Measurements from ENCODE around the gene LIN7C. TPM values are rescaled to one million over a fixed set of nuclear protein-coding genes. Genes with fewer than 3 reads are reported as not detected.

LIN7C gene
- total RNA-seq, result 10 to 100 TPM; 19.8 to 27.3 (median 24.9) TPM
- total RNA-seq (2013), result 36.3 TPM
- 59.1 to 211 (median 88.8) reads per million in 29 experiments for total RNA-seq

- DNase-seq, result peak; percentile 88 to 98 (median 96)
- Mint-ChIP-seq H3K4me1 (peaks cover 56 to 65% (median 56%) of the 10 kb centered on the region in 3 donors), H3K27me3 (no peaks in the 10 kb centered on the region), H3K9me3 (no peaks in the 10 kb centered on the region), H3K4me3 (peak within 1 kb of the TSS; percentile 99 to 100 (median 100)), H3K27ac (peak within 1 kb of the TSS; percentile 96 to 99), H3K36me3 (peaks cover 15% of the 10 kb centered on the region)
- Histone ChIP-seq H3K27ac (ENCODE audit: low read length) (peak within 1 kb of the TSS; percentile 96), H3K27me3 (replicated peaks in 1 of 2; ENCODE audit: control insufficient read depth in 2 of 2, extremely low read depth in 1 of 2, insufficient read depth in 2 of 2, low read length in 1 of 2) (no peaks in the 10 kb centered on the region), H3K4me3 (ENCODE audit: control insufficient read depth in 1 of 2, extremely low read depth in 1 of 2, low read length in 1 of 2) (peak within 1 kb of the TSS; percentile 78 to 79), H3K9me3 (no peaks in the 10 kb centered on the region), H3K36me3 (ENCODE audit: control insufficient read depth in 2 of 2, extremely low read depth in 1 of 2, insufficient read depth in 1 of 2, low read length in 1 of 2) (no peaks in the 10 kb centered on the region), H3K4me1 (ENCODE audit: control insufficient read depth in 1 of 2, extremely low read depth in 1 of 2, insufficient read depth in 2 of 2, low read length in 2 of 2) (peaks cover 12 to 17% of the 10 kb centered on the region in 2 experiments)
- peak; percentile 91 to 97 (median 96) for ATAC-seq (replicated peaks in 1 of 4)
- WGBS (ENCODE audit: insufficient coverage), result under 1% methylated on average over 37 of the region's 60 CpGs
- ChIA-PET CTCF (interaction anchor here in 1 of 2 donors (0.9 to 1.4 kb wide), 3 partner anchors 9 to 325 kb away, joined by 3 read pairs; no protein-coding TSS in a partner anchor), POLR2A (interaction anchor here (0.5 to 0.6 kb wide), 2 partner anchors 11 to 13 kb away, joined by 3 to 4 read pairs; no protein-coding TSS in a partner anchor)
Observed at GRCh38 chr11:27506200-27507182, at the start of gene LIN7C. LIN7C (minus strand) TSS chr11:27506769; CDS start chr11:27506752, 17 bp downstream.

GRCh38 chr11:27555264-27555663, 48.7 kb upstream of the LIN7C start:
- DNase-seq, result no peak
- Histone ChIP-seq H3K27me3 (replicated peaks in 1 of 2; ENCODE audit: control insufficient read depth in 2 of 2, extremely low read depth in 1 of 2, insufficient read depth in 2 of 2, low read length in 1 of 2) (no peaks in the 10 kb centered on the region), H3K4me1 (ENCODE audit: control insufficient read depth in 1 of 2, extremely low read depth in 1 of 2, insufficient read depth in 2 of 2, low read length in 2 of 2) (no peaks in the 10 kb centered on the region), H3K4me3 (ENCODE audit: control insufficient read depth in 1 of 2, extremely low read depth in 1 of 2, low read length in 1 of 2) (no peak overlapping the region), H3K36me3 (ENCODE audit: control insufficient read depth in 2 of 2, extremely low read depth in 1 of 2, insufficient read depth in 1 of 2, low read length in 1 of 2) (no peaks in the 10 kb centered on the region), H3K9me3 (no peaks in the 10 kb centered on the region), H3K27ac (ENCODE audit: low read length) (no peak overlapping the region)
- no peaks in the 10 kb centered on the region for H3K36me3 Mint-ChIP-seq
- ChIA-PET CTCF (no interaction called here), POLR2A (no interaction called here)
- H3K9me3 Mint-ChIP-seq, result no peaks in the 10 kb centered on the region
- ATAC-seq (replicated peaks in 1 of 4), result no peak
- H3K4me3 Mint-ChIP-seq, result no peak overlapping the region
- no peak overlapping the region for H3K27ac Mint-ChIP-seq
- 78% methylated on average over 1 of the region's 1 CpG for WGBS (ENCODE audit: insufficient coverage)
- H3K4me1 Mint-ChIP-seq, result no peaks in the 10 kb centered on the region
- no peaks in the 10 kb centered on the region for H3K27me3 Mint-ChIP-seq

- ChIA-PET CTCF (no interaction called here), POLR2A (no interaction called here)
- Histone ChIP-seq H3K36me3 (ENCODE audit: control insufficient read depth in 2 of 2, extremely low read depth in 1 of 2, insufficient read depth in 1 of 2, low read length in 1 of 2) (no peaks in the 10 kb centered on the region), H3K9me3 (no peaks in the 10 kb centered on the region), H3K27ac (ENCODE audit: low read length) (no peak overlapping the region), H3K27me3 (replicated peaks in 1 of 2; ENCODE audit: control insufficient read depth in 2 of 2, extremely low read depth in 1 of 2, insufficient read depth in 2 of 2, low read length in 1 of 2) (no peaks in the 10 kb centered on the region), H3K4me1 (ENCODE audit: control insufficient read depth in 1 of 2, extremely low read depth in 1 of 2, insufficient read depth in 2 of 2, low read length in 2 of 2) (no peaks in the 10 kb centered on the region), H3K4me3 (ENCODE audit: control insufficient read depth in 1 of 2, extremely low read depth in 1 of 2, low read length in 1 of 2) (no peak overlapping the region)
- Mint-ChIP-seq H3K36me3 (peaks cover 5% of the 10 kb centered on the region), H3K27me3 (no peaks in the 10 kb centered on the region), H3K4me1 (no peaks in the 10 kb centered on the region), H3K4me3 (no peak overlapping the region), H3K27ac (no peak overlapping the region), H3K9me3 (no peaks in the 10 kb centered on the region)
- no peak for ATAC-seq (replicated peaks in 1 of 4)
- 95% methylated on average over 3 of the region's 3 CpGs for WGBS (ENCODE audit: insufficient coverage)
- DNase-seq, result no peak
Observed at GRCh38 chr11:27553186-27553585, 46.6 kb upstream of the LIN7C start.

GRCh38 chr11:27552341-27552740, 45.8 kb upstream of the LIN7C start:
- H3K4me3 Mint-ChIP-seq, result no peak overlapping the region
- no peak overlapping the region for H3K27ac Mint-ChIP-seq
- H3K27ac ChIP-seq (ENCODE audit: low read length), result no peak overlapping the region

GRCh38 chr11:27551127-27551526, 44.6 kb upstream of the LIN7C start:
- ATAC-seq (replicated peaks in 1 of 4) (no peak), DNase-seq (no peak)
- Mint-ChIP-seq H3K27ac (no peak overlapping the region), H3K27me3 (no peaks in the 10 kb centered on the region), H3K4me1 (no peaks in the 10 kb centered on the region), H3K9me3 (no peaks in the 10 kb centered on the region), H3K4me3 (no peak overlapping the region), H3K36me3 (peaks cover 5% of the 10 kb centered on the region)
- H3K4me3 ChIP-seq (ENCODE audit: control insufficient read depth in 1 of 2, extremely low read depth in 1 of 2, low read length in 1 of 2), result no peak overlapping the region
- H3K27me3 ChIP-seq (replicated peaks in 1 of 2; ENCODE audit: control insufficient read depth in 2 of 2, extremely low read depth in 1 of 2, insufficient read depth in 2 of 2, low read length in 1 of 2), result no peaks in the 10 kb centered on the region
- no peaks in the 10 kb centered on the region for H3K36me3 ChIP-seq (ENCODE audit: control insufficient read depth in 2 of 2, extremely low read depth in 1 of 2, insufficient read depth in 1 of 2, low read length in 1 of 2)
- H3K9me3 ChIP-seq, result no peaks in the 10 kb centered on the region
- H3K27ac ChIP-seq (ENCODE audit: low read length), result no peak overlapping the region
- CTCF ChIA-PET, result no interaction called here
- no peaks in the 10 kb centered on the region for H3K4me1 ChIP-seq (ENCODE audit: control insufficient read depth in 1 of 2, extremely low read depth in 1 of 2, insufficient read depth in 2 of 2, low read length in 2 of 2)
- POLR2A ChIA-PET, result no interaction called here

More at GRCh38 chr11:27552341-27552740, 45.8 kb upstream of the LIN7C start:
- H3K9me3 Mint-ChIP-seq, result no peaks in the 10 kb centered on the region
- Histone ChIP-seq H3K4me3 (ENCODE audit: control insufficient read depth in 1 of 2, extremely low read depth in 1 of 2, low read length in 1 of 2) (no peak overlapping the region), H3K27me3 (replicated peaks in 1 of 2; ENCODE audit: control insufficient read depth in 2 of 2, extremely low read depth in 1 of 2, insufficient read depth in 2 of 2, low read length in 1 of 2) (no peaks in the 10 kb centered on the region), H3K9me3 (no peaks in the 10 kb centered on the region), H3K4me1 (ENCODE audit: control insufficient read depth in 1 of 2, extremely low read depth in 1 of 2, insufficient read depth in 2 of 2, low read length in 2 of 2) (no peaks in the 10 kb centered on the region), H3K36me3 (ENCODE audit: control insufficient read depth in 2 of 2, extremely low read depth in 1 of 2, insufficient read depth in 1 of 2, low read length in 1 of 2) (no peaks in the 10 kb centered on the region)
- H3K4me1 Mint-ChIP-seq, result no peaks in the 10 kb centered on the region
- no peak for ATAC-seq (replicated peaks in 1 of 4)
- peaks cover 5% of the 10 kb centered on the region for H3K36me3 Mint-ChIP-seq
- ChIA-PET POLR2A (no interaction called here), CTCF (no interaction called here)
- H3K27me3 Mint-ChIP-seq, result no peaks in the 10 kb centered on the region
- DNase-seq, result no peak
- no CpG with 5 or more reads among the region's 2 CpGs for WGBS (ENCODE audit: insufficient coverage)

- peaks cover 36% of the 10 kb centered on the region for H3K36me3 Mint-ChIP-seq
- CTCF ChIA-PET, result no interaction called here
Observed at GRCh38 chr11:27545946-27546345, 39.4 kb upstream of the LIN7C start.

More at GRCh38 chr11:27545946-27546345, 39.4 kb upstream of the LIN7C start:
- no peak for DNase-seq
- no peak overlapping the region for H3K4me3 ChIP-seq (ENCODE audit: control insufficient read depth in 1 of 2, extremely low read depth in 1 of 2, low read length in 1 of 2)
- no peaks in the 10 kb centered on the region for H3K27me3 ChIP-seq (replicated peaks in 1 of 2; ENCODE audit: control insufficient read depth in 2 of 2, extremely low read depth in 1 of 2, insufficient read depth in 2 of 2, low read length in 1 of 2)
- no peak overlapping the region for H3K4me3 Mint-ChIP-seq
- no peaks in the 10 kb centered on the region for H3K4me1 Mint-ChIP-seq
- no peak overlapping the region for H3K27ac Mint-ChIP-seq
- H3K27me3 Mint-ChIP-seq, result no peaks in the 10 kb centered on the region
- no peaks in the 10 kb centered on the region for H3K9me3 ChIP-seq
- no peaks in the 10 kb centered on the region for H3K9me3 Mint-ChIP-seq
- POLR2A ChIA-PET, result no interaction called here
- no peaks in the 10 kb centered on the region for H3K36me3 ChIP-seq (ENCODE audit: control insufficient read depth in 2 of 2, extremely low read depth in 1 of 2, insufficient read depth in 1 of 2, low read length in 1 of 2)
- ATAC-seq (replicated peaks in 1 of 4), result no peak
- H3K4me1 ChIP-seq (ENCODE audit: control insufficient read depth in 1 of 2, extremely low read depth in 1 of 2, insufficient read depth in 2 of 2, low read length in 2 of 2), result no peaks in the 10 kb centered on the region
- no peak overlapping the region for H3K27ac ChIP-seq (ENCODE audit: low read length)

Measured in T-cell (primary cell).